ENCODE data around the gene ARHGAP40.

Gene ARHGAP40

DNA sequence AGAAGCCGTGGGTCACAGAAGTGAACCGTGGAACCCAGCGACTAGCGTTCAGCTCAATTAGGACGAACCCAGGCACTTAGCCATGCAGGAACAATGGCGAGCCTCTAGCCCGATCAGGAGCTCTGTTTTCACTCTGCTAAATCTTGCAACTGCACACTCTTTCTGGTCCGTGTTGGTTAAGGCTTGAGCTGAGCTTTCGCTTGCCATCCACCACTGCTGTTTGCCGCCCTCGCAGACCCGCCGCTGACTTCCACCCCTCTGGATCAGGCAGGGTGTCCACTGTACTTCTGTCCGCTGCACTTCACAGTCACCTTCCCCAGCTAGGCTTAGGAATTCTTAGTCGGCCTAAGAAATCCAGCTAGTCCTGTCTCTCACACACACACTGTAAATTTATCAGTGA is 96.9 kb downstream of the ARHGAP40 start:
- TF ChIP-seq CSDC2 (CRISPR knock-in tag; IDR thresholded peaks at IDR 0.05), result no peak
- TF ChIP-seq, protein P1, sequence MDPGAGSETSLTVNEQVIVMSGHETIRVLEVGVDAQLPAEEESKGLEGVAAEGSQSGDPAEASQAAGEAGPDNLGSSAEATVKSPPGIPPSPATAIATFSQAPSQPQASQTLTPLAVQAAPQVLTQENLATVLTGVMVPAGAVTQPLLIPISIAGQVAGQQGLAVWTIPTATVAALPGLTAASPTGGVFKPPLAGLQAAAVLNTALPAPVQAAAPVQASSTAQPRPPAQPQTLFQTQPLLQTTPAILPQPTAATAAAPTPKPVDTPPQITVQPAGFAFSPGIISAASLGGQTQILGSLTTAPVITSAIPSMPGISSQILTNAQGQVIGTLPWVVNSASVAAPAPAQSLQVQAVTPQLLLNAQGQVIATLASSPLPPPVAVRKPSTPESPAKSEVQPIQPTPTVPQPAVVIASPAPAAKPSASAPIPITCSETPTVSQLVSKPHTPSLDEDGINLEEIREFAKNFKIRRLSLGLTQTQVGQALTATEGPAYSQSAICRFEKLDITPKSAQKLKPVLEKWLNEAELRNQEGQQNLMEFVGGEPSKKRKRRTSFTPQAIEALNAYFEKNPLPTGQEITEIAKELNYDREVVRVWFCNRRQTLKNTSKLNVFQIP (CRISPR knock-in tag; IDR thresholded peaks at IDR 0.05; ENCODE audit: borderline replicate concordance, low read depth), result no peak
- TF ChIP-seq, protein P2, sequence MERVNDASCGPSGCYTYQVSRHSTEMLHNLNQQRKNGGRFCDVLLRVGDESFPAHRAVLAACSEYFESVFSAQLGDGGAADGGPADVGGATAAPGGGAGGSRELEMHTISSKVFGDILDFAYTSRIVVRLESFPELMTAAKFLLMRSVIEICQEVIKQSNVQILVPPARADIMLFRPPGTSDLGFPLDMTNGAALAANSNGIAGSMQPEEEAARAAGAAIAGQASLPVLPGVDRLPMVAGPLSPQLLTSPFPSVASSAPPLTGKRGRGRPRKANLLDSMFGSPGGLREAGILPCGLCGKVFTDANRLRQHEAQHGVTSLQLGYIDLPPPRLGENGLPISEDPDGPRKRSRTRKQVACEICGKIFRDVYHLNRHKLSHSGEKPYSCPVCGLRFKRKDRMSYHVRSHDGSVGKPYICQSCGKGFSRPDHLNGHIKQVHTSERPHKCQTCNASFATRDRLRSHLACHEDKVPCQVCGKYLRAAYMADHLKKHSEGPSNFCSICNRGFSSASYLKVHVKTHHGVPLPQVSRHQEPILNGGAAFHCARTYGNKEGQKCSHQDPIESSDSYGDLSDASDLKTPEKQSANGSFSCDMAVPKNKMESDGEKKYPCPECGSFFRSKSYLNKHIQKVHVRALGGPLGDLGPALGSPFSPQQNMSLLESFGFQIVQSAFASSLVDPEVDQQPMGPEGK (CRISPR knock-in tag; IDR thresholded peaks at IDR 0.05; ENCODE audit: borderline replicate concordance), result no peak
- TF ChIP-seq GLIS3 (CRISPR knock-in tag; IDR thresholded peaks at IDR 0.05), result no peak
- TF ChIP-seq ZC3H10 (CRISPR knock-in tag; IDR thresholded peaks at IDR 0.05), result no peak
- TF ChIP-seq, protein P3, sequence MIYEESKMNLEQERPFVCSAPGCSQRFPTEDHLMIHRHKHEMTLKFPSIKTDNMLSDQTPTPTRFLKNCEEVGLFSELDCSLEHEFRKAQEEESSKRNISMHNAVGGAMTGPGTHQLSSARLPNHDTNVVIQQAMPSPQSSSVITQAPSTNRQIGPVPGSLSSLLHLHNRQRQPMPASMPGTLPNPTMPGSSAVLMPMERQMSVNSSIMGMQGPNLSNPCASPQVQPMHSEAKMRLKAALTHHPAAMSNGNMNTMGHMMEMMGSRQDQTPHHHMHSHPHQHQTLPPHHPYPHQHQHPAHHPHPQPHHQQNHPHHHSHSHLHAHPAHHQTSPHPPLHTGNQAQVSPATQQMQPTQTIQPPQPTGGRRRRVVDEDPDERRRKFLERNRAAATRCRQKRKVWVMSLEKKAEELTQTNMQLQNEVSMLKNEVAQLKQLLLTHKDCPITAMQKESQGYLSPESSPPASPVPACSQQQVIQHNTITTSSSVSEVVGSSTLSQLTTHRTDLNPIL (CRISPR knock-in tag; IDR thresholded peaks at IDR 0.05; ENCODE audit: low read depth), result no peak
- TF ChIP-seq SNAI2 (CRISPR knock-in tag; IDR thresholded peaks at IDR 0.05), result no peak
- TF ChIP-seq OSR1 (CRISPR knock-in tag; IDR thresholded peaks at IDR 0.05), result no peak
- TF ChIP-seq ZFP30 (CRISPR knock-in tag; IDR thresholded peaks at IDR 0.05), result no peak
- TF ChIP-seq, protein P4, sequence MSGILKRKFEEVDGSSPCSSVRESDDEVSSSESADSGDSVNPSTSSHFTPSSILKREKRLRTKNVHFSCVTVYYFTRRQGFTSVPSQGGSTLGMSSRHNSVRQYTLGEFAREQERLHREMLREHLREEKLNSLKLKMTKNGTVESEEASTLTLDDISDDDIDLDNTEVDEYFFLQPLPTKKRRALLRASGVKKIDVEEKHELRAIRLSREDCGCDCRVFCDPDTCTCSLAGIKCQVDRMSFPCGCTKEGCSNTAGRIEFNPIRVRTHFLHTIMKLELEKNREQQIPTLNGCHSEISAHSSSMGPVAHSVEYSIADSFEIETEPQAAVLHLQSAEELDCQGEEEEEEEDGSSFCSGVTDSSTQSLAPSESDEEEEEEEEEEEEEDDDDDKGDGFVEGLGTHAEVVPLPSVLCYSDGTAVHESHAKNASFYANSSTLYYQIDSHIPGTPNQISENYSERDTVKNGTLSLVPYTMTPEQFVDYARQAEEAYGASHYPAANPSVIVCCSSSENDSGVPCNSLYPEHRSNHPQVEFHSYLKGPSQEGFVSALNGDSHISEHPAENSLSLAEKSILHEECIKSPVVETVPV (CRISPR knock-in tag; IDR thresholded peaks at IDR 0.05), result no peak
- no peak for TF ChIP-seq BACH2 (CRISPR knock-in tag; IDR thresholded peaks at IDR 0.05; ENCODE audit: borderline replicate concordance)
- ATAC-seq, result no peak

DNA sequence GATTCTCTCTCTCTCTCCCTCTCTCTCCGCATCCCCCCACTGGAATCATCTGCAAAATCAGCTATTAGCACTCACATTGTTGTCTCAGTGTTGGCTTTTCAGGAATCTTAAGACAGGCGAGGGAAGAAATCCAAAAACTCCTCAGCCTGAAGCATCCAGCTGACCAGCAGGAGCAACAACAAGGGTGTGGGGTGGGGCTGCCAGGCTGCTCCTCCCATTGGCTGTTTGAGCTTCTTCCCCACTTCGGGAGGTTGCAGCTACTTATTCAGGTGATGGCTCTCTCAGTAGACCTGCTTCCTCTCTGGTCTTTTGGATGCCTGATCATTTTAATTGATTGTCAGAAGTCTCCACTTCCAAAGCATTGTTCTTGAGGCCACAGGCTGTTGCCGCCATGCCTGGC is 98.5 kb downstream of the ARHGAP40 start:
- TF ChIP-seq PPARA (CRISPR knock-in tag; IDR thresholded peaks at IDR 0.05; ENCODE audit: borderline replicate concordance), result no peak
- TF ChIP-seq, protein P1 (CRISPR knock-in tag; IDR thresholded peaks at IDR 0.05; ENCODE audit: borderline replicate concordance, low read depth), result no peak
- no peak for TF ChIP-seq ZFP30 (CRISPR knock-in tag; IDR thresholded peaks at IDR 0.05)
- TF ChIP-seq SNAI2 (CRISPR knock-in tag; IDR thresholded peaks at IDR 0.05), result no peak
- TF ChIP-seq ZFP3 (CRISPR knock-in tag; IDR thresholded peaks at IDR 0.05), result no peak
- no peak for ATAC-seq
